Measurements from ENCODE around the gene ABCC2. TPM values are rescaled to one million over a fixed set of nuclear protein-coding genes. Genes with fewer than 3 reads are reported as not detected.
"Not testable (repeated sequence)": the region's sequence is repeated elsewhere in the genome, so short reads cannot be mapped to it uniquely, and the experiment has no call there.

Gene ABCC2
- total RNA-seq, 1 experiment from 2014 or later, result 1.7 TPM

DNA sequence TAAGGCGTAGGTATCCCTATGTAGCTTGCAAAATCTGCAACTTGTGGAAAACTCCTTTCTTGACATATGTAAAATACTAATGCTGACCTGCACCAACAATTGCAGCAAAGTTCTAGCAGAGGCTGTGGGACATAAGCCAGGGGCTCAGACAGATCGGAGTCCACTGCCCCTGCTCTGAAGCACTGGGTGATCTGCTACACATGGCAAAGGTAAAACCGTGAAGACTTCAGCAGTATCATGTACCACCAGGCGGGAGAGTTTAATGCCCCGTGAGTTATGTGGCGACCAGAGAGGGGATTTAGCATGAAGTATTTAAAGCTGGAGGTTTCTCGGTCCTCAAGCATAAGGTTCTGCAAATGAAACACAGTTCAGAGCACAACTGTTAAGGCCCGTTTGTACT lies 76.4 kb downstream of the ABCC2 start:
- Histone ChIP-seq H3K36me3 (no peaks in the 10 kb centered on the region), H3K27me3 (no peaks in the 10 kb centered on the region), H3K9me3 (no peaks in the 10 kb centered on the region), H3K4me3 (no peak overlapping the region)
- no peak for DNase-seq

DNA sequence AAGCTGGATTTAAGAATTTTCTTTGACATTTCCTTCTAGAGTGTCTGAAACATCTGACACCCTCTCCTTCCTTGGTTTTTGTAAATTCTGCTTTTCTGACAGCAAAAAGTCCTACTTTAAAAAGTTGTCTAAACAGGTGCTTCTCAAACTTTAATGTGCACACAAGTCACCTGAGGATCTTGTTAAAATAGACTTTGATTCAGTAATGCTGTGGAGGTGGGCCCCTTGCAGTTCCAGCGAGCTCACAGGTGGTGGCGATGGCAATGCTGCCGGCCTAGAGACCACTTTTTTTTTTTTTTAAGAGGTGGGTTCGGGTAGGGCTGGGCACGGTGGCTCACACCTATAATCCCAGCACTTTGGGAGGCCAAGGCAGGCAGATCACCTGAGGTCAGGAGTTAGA lies 77.1 kb downstream of the ABCC2 start:
- Histone ChIP-seq H3K4me3 (no peak overlapping the region), H3K36me3 (no peaks in the 10 kb centered on the region), H3K9me3 (no peaks in the 10 kb centered on the region), H3K27me3 (no peaks in the 10 kb centered on the region)
- DNase-seq, result no peak

DNA sequence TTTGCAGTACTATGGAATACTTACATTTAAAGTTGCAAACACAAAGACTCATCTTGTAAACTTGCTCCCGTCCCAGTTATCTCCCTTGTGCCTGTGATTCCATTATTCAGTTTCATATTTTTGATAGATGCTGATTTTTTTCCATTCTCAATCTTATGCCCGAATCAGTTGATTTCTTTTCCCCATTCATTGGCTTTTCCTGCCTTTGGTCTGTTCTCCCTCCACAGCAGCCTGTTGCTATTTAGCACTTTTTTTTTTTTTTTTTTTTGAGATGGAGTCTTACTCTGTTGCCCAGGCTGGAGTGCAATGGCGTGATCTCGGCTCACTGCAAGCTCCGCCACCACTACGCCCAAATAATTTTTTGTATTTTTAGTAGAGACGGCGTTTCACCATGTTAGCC lies 78.0 kb downstream of the ABCC2 start:
- no peaks in the 10 kb centered on the region for H3K36me3 ChIP-seq
- DNase-seq, result no peak
- H3K27me3 ChIP-seq, result no peaks in the 10 kb centered on the region
- 0 out of 2 replicates have a peak, but pooled peaks cover 2% of the 10 kb centered on the region for H3K9me3 ChIP-seq
- H3K4me3 ChIP-seq, result no peak overlapping the region

DNA sequence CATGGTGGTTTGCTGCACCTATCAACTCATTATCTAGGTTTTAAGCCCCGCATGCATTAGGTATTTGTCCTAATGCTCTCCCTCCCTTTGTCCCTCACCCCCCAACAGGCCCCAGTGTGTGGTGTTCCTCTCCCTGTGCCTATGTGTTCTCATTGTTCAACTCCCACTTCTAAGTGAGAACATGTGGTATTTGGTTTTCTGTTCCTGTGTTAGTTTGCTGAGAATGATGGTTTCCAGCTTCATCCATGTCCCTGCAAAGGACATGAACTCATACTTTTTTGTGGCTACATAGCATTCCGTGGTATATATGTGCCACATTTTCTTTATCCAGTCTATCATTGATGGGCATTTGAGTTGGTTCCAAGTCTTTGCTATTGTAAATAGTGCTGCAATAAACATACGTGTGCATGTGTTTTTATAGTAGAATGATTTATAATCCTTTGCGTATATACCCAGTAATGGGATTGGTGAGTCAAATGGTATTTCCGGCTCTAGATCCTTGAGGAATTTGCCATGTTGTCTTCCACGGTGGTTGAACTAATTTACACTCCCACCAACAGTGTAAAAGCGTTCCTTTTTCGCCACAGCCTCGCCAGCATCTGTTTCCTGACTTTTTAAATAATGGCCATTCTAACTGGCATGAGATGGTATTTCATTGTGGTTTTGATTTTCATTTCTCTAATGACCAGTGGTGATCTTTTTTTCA lies 81.2 kb downstream of the ABCC2 start:
- H3K36me3 ChIP-seq, H3K27me3 ChIP-seq, H3K4me3 ChIP-seq, H3K9me3 ChIP-seq: not testable (repeated sequence)
- DNase-seq, result peak; percentile 10

DNA sequence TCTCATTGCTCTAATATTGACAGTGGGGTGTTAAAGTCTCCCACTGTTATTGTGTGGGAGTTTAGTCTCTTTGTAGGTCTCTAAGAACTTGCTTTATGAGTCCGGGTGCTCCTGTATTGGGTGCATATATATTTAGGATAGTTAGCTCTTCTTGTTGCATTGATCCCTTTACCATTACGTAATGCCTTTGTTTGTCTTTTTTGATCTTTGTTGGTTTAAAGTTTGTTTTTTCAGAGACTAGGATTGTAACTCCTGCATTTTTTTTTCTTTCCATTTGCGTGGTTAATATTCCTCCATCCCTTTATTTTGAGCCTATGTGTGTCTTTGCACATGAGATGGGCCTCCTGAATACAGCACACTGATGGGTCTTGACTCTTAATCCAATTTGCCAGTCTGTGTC lies 84.8 kb downstream of the ABCC2 start:
- H3K9me3 ChIP-seq, H3K27me3 ChIP-seq, H3K4me3 ChIP-seq, DNase-seq, H3K36me3 ChIP-seq: not testable (repeated sequence)

DNA sequence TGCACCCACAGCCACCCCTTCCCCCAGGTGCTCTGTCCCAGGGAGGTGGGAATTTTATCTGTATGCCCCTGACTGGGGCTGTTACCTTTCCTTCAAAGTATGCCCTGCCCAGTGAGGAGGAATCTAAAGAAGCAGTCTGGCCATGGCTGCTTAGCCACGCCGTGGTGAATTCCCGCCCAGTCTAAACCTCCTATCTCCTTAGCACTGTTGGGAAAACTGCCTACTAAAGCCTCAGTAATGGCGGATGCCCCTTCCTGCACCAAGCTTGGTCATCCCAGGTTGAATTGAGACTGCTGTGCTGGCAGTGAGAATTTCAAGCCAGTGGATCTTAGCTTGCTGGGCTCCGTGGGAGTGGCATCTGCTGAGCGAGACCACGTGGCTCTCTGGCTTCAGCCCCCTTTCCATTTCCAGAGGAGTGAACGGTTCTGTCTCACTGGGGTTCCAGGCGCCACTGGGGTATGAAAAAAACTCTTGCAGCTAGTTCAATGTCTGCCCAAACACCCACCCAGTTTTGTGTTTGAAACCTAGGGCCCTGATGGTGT lies 87.2 kb downstream of the ABCC2 start:
- Histone ChIP-seq H3K36me3 (peaks cover 2% of the 10 kb centered on the region), H3K4me3 (no peak overlapping the region), H3K9me3 (peaks cover 5% of the 10 kb centered on the region; the same call in 1 of the 2 replicates), H3K27me3 (no peaks in the 10 kb centered on the region)
- no peak for DNase-seq

DNA sequence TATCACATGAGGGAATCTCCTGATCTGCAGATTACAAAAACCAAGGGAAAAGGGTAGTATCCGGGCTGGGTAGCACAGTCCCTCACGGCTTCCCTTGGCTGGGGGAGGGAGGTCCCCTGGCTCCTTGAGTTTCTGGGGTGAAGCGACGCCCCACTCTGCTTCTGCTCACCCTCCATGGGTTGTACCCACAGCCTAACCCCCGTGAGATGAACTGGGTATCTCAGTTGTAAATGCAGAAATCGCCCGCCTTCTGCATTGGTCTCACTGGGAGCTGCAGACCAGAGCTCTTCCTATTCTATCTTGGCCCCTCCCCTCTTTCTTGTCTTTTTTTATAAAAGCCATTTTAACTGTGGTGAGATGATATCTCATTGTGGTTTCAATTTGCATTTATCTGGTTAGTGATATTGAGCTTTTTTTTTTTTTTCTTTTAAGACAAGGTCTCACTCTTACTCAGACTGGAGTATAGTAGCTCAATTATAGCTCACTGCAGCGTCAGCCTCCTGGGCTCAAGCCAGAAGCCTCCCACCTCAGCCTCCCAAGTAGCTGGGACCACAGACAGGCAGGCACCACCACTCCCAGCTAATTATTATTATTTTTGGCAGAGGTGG lies 87.8 kb downstream of the ABCC2 start:
- Histone ChIP-seq H3K36me3 (peaks cover 5% of the 10 kb centered on the region), H3K4me3 (no peak overlapping the region), H3K9me3 (peaks cover 3% of the 10 kb centered on the region; the same call in 1 of the 2 replicates), H3K27me3 (no peaks in the 10 kb centered on the region)
- peak; percentile 65 for DNase-seq

DNA sequence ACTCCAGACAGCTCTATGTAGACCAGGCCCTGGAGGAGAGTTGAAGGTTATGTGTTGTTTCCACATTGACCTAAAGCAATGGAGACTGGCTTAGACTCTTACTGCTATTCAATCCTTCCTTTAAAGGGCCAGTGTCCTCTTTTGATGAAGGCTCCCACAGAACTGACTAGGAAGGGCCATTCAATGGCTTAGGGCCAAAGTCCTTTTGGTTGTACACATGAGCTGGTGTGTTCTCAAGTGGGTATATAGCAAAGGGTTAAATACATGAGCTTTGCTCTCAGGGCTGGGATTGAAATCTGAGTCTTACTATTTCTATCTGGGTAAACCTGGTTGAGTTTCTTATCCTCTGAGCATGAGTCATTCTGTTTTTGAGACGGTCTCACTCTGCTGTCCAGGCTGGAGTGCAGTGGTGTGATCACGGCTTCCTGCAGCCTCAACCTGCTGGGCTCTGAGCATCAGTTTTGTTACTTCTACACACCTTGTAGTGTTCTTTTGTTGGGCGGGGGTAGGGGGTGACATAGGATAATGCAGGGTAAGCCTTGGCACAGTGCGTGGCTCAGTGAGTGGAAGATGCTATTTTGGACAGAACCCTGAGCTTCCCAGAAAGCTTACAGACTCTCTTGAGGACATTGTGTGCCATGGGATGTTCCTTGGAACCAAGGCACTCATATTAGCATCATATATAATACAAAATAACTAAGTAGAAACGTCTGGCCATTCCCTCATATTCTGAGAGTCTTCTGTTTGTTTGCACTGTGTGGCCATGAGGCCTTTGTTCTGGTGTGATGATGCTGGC lies 90.1 kb downstream of the ABCC2 start:
- Histone ChIP-seq H3K27me3 (no peaks in the 10 kb centered on the region), H3K4me3 (no peak overlapping the region), H3K36me3 (peaks cover 24% of the 10 kb centered on the region), H3K9me3 (no peaks in the 10 kb centered on the region)
- DNase-seq, result no peak

DNA sequence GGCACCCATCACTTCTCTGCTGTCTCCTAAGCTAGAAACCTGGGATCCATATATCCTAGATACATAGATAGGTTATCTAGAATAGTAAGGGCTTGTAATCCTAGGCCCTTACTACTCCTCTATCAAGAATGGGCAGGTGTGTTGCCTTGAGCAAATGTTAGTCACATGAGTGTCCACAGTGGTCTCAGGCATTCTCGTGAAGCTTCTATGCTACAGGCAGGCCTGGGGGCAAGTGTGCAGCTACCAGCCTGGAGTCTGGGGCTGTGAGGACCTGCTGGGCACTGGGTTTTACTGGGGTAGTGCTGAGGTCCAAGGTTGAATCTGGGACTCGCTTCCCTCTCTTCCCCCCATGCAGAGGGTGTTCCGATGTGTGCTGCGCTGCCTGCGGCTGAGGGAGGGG lies 91.4 kb downstream of the ABCC2 start:
- no peak for DNase-seq
- peaks cover 31% of the 10 kb centered on the region for H3K36me3 ChIP-seq
- no peak overlapping the region for H3K4me3 ChIP-seq
- no peaks in the 10 kb centered on the region for H3K9me3 ChIP-seq
- H3K27me3 ChIP-seq, result no peaks in the 10 kb centered on the region

DNA sequence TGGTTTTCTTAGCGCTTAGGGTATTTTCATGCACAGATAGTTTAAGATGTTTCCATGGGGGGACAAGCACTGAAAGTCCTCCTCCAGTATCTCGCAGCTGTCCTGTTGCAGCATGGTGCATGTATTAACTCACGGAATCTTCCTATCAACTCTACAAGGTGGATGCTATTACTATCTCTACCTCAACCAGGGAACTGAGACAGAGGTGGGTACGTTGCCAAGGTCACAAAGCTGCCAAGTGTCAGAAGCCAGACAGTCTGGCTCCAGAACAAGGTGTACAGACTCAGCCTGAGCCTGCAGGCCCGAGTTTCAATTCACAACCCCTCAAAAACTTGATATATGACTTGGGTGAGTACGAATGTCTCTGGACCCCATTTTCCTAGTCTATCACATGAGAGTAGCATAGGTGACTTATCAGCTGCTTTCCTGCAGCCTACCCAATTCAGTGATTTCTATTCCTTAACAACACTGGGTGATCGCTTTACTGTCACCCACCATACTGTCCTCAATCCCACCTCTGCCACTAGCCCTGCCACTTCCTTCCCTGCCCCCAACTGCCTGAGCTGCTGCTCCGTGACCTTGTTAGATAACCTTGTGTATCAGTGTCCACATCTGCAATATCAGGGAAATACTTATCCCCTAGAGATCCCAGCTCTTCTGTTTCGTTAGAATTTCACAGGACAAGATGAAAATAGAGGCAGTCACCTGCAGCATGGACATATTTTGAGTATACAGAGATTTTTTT lies 92.1 kb downstream of the ABCC2 start:
- no peak overlapping the region for H3K4me3 ChIP-seq
- no peaks in the 10 kb centered on the region for H3K9me3 ChIP-seq
- no peak for DNase-seq
- peaks cover 31% of the 10 kb centered on the region for H3K36me3 ChIP-seq
- H3K27me3 ChIP-seq, result no peaks in the 10 kb centered on the region

DNA sequence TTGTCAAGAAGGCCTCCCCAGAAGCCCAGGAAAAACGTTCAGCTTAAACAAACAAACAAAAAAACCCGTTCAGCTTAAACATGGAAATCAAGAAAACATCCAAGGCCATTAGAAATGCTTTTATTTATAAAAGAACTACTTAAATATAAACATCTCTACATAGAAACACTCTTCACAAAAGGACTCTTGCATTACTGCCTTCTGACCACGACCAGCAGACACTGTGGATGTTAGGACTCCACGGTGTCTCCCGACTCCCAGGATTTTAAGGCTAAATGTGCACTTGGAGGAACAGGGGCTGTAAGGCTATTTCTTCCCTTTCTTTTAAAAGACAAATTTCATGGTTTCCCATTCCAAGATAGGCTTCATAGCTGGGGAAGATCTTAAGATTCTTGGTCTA lies 93.0 kb downstream of the ABCC2 start:
- peaks cover 35% of the 10 kb centered on the region for H3K36me3 ChIP-seq
- DNase-seq, result no peak
- H3K4me3 ChIP-seq, result no peak overlapping the region
- no peaks in the 10 kb centered on the region for H3K9me3 ChIP-seq
- H3K27me3 ChIP-seq, result no peaks in the 10 kb centered on the region

DNA sequence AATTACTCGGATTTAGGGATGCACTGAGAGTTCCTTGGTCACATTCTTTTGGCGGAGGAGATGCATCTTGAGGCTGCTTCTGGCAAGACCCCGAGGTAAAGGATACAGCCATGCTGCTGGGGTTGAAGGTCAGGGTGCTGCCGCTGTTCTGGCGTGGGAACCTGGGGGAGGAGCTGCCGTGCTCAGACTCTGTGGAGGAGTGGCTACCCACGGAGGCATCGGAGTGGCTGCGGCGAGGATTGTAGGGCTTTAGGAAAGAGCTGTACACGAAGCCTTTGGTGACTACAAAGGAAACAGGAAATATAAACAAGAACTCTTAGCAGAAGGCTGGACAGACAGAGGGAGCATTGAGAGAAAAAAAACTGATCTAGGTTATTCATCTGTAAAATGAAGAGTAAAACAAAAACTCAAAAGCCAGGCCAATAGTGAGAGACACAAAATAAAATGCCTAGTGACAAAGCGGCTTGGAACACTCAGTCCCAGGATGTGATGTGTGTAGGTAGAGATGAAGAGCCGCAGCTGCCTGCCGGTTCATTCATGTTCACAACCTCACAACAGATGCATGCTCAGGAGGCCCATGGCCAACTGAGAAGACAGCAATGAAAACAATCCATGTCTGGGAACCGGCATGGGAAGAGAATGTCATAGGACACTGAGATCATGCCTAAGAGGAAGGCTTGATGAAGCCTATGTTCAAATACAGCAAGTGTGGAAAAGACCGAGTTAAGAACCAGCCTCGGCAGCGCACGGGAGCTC lies 97.8 kb downstream of the ABCC2 start:
- DNase-seq, result no peak
- H3K9me3 ChIP-seq, result no peaks in the 10 kb centered on the region
- peaks cover 58% of the 10 kb centered on the region for H3K36me3 ChIP-seq
- H3K27me3 ChIP-seq, result no peaks in the 10 kb centered on the region
- H3K4me3 ChIP-seq, result no peak overlapping the region

DNA sequence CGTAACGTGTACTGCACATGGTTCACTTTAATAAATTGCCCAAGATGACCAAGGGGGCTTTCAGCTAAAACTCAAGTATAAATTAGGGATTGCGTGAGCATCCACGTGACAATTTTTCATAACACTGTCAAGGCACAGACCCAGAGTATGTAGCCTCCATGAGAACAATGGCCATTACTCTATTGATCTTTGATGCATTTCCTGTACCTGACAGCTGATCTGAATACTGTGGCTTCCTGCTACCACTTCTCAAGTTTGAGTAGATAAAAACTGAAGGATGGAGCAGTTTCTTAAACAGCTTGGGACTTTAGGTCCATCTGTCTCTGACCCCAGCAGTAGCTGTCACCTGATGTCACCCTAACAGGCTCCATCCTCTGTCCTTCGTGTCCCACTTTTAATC lies 98.9 kb downstream of the ABCC2 start:
- H3K9me3 ChIP-seq, result no peaks in the 10 kb centered on the region
- H3K4me3 ChIP-seq, result no peak overlapping the region
- H3K27me3 ChIP-seq, result no peaks in the 10 kb centered on the region
- no peak for DNase-seq
- peaks cover 54% of the 10 kb centered on the region for H3K36me3 ChIP-seq

DNA sequence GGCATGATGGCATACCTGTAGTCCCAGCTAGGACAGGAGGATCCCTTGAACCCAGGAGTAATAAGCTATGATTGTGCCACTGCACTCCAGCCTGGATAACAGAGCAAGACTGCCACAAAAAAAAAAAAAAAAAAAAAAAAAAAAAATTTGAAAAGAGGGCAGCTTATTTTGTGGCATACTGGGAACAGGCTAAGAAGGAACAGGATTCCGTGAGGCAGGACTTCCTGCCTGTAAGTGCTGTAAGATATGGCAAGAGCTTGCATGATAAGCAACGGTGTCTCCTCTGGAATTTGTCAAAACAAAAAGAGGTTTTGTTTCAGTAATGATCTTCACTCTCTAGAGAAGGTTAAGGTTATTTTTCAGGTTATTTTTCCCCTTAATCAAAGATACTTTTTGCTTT lies 101.1 kb downstream of the ABCC2 start:
- DNase-seq, result no peak
- Histone ChIP-seq H3K36me3 (peaks cover 50% of the 10 kb centered on the region), H3K4me3 (no peak overlapping the region), H3K27me3 (no peaks in the 10 kb centered on the region), H3K9me3 (no peaks in the 10 kb centered on the region)

DNA sequence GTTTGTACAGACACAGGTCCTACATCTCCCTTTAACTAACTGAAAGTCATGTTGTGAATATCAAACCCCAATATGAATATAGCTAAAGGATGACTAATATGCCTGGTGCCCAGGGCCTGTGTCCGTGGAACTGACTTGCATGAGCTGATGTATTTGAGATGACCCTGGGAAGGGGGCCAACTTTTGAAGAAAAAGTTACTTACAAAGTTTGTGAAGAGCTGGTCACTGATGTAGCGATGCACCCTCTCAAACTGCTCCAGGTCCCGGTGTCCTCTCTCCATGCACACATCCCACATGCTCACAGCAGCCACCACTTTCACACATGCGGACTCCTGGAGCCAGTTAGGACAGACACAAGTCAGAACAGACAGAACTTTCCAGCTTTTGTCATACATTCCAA lies 106.2 kb downstream of the ABCC2 start:
- Histone ChIP-seq H3K9me3 (no peaks in the 10 kb centered on the region), H3K27me3 (no peaks in the 10 kb centered on the region), H3K4me3 (no peak overlapping the region), H3K36me3 (peaks cover 39% of the 10 kb centered on the region)
- peak; percentile 7 for DNase-seq

DNA sequence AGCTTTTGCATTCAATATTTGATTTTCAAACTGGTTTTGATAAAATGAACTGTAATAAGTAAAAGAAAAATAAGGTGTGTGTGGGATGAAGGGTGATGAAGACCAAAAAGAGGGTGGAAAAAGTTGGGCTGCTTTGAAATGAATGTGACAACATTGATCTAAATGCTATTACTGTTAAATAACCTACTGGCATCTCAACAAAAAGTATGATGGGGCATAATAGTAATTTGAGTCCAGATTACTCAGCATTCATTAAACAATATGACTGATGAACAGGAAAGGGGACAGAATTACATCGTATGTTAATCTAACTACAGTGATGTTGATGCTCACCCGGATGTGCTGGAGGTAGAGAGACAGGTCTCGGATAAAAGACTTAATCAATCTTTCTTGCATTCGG lies 112.2 kb downstream of the ABCC2 start:
- no peak for DNase-seq
- Histone ChIP-seq H3K27me3 (no peaks in the 10 kb centered on the region), H3K9me3 (no peaks in the 10 kb centered on the region), H3K36me3 (peaks cover 54% of the 10 kb centered on the region), H3K4me3 (no peak overlapping the region)
